NCI-H128 (cell line): Measurements from ENCODE around the gene TAF3.

Source experiments
- DNase-seq: peaks from one replicate; lab custom pipeline; 2025; ENCODE audit not compliant: unreplicated experiment; lab: John Stamatoyannopoulos, UW

Gene TAF3

DNA sequence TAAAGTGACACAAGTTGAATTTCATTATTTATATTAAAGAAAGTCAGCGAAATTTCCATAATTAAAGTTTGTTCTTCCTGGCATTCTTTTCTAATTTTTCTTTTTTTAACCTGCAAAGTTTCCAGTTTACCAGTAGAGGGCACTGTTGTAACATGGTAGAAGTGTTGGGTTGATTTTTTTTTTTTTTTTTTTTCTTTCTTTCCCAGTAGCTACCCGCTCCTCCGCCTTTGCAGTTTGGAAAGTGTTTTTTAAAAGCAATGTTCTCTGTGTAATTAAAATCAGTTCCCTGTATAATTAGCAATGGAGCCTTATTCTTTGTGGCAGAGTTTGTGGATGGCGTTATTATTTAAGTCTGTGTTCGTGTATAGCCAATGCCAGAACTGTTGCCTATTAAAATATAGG is 53.7 kb downstream of the TAF3 start:
- DNase-seq: no peak

DNA sequence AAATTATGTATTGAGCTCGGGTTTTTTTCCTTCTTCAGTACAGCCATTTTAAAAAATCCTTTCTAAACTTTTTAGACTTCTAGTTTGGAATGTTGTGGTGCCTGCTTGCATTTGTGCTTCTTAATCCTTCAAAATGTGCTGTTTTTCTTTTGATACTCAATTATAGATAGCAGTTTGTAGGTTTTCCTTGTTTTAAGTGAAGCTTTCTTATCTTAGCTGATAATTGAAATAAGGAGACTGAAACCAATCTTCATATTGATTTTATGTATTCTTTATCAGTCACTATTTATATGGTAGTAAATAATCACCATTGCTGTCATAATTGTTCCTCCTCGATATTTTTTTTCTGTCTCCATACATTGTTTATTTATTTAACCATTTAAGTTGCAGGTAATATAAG is 56.6 kb downstream of the TAF3 start:
- no peak for DNase-seq

DNA sequence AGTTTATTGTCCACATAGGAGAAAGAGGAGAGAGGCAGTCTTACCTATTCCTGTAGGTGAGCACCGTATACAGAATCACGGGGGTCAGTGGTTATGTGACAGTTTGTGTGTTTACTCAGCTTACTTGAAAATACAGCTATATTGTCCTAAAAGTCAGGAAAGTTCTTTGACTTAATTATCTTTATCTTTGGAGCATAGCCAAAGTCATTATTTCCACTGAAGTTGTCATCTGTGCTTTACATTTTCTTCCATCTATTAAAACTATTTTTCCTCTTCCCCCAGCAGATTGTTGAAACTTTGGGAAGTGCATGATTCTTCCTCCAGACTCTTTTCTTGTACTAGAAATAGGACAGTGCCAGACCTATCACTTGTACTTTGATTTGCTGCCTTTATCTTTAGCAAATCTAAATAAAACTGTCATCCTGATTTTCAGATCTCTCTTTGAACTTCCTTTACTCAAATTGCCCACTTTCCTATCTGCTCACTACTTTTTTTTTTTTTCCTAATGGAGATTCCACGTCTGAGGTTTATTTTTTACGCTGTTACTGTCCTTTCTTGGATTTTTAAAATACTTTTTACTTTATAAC is 58.3 kb downstream of the TAF3 start:
- DNase-seq: no peak

DNA sequence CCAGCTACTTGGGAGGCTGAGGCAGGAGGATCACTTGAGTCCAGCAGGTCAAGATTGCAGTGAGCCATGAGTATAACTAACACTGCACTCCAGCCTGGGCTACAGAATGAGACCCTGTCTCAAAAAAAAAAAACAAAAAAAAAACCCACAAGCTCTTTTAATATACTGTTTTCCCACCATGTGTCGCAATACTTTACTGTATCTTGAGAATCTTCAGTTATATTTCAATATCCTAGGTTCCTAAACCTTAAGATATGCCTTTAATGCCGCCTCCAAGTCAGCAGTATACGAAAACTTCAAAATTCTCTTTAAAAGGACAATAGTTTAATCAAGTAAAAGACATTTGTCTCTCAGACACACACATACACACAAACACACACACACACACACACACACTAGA is 62.8 kb downstream of the TAF3 start:
- no peak for DNase-seq

DNA sequence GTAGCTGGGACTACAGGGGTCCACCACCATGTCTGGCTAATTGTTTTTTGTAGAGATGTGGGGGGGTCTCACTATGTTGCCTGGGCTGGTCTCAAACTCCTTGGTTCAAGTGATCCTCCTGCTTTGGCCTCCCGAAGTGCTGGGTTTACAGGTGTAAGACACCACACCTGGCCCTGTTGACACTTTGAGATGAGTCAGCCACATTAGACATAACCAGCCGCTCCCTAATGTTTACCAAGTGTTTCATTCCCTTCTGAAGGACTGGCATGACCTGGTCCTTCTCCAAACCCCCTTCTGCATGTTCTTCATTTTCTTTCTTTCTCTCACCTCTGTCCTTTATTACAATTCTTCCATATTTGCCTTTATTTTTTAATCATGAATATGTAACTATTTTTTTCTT is 67.8 kb downstream of the TAF3 start:
- no peak for DNase-seq

DNA sequence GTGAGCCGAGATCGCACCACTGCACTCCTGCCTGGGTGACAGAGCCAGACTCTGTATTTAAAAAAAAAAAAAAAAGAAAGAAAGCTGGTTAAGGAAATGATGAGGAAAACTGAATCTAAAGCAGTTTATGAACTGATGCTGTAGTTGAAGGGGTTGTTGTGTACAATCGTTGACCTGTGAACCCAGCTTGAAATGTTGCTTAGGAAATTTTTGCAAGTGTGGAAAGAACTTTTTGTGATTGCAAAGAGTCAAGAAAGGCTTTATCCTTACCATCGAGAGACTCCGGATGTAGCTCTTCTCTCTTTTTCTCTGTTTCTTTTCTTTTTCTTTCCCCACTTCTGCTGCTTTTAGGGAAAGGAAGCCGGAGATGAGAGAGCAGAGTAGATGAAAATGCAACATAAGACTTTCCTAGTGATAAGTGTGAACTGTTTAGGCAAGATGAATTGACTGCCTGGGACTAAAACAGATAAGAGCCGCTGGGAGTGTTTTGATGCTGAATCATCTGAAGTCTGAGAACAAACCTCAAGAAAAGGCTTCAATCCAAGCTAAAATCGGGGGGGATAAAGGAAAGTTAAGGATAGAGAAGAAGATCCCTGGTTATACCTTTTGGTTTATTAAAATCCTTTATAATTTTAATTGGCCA is 69.0 kb downstream of the TAF3 start:
- no peak for DNase-seq

DNA sequence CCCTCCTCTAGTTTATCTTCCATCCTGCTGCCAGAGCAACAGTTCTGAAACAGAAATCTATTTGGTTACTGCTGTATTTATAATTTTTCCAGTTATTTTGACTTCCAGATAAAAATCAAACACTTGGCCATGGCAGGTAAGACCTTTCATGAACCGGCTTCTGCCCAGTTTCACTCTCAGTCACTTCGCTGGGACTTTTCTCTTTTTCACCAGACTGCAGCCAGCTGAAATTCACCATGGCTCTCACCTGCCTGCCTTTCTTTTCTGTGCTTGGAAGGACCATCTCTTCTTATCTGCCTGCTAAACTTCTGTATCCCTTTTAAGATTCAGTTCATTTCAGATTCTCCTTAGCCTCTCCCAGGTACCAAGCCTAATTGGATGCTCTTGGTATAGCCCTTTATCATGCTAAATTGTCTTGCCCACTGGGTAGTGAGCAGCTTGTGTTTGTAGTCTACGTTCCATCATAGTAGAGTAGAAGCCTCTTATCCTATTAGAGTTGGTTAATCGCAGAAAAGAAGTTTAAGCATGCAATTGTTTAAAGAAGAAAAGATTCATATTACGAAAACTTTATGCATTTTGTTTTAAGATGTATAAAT is 71.7 kb downstream of the TAF3 start:
- no peak for DNase-seq

DNA sequence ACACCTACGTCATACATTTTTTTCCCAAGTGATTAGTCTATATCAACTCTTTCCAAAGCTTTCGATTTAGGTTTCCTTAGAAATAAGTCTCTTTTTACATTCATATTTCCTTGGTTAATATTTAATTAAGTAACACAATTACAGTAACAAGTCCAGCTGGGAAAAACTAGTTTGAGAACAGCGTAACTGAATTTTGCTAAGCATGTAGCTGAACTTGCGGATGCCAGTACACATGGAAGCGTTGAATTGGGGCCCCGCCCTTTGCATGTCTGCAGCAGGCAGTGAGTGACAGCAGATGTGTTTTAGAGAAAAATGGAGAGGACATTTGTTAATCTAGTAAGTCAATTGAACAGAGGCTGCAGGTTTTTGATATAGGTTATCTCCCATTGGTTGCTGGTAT is 72.5 kb downstream of the TAF3 start:
- DNase-seq: no peak

DNA sequence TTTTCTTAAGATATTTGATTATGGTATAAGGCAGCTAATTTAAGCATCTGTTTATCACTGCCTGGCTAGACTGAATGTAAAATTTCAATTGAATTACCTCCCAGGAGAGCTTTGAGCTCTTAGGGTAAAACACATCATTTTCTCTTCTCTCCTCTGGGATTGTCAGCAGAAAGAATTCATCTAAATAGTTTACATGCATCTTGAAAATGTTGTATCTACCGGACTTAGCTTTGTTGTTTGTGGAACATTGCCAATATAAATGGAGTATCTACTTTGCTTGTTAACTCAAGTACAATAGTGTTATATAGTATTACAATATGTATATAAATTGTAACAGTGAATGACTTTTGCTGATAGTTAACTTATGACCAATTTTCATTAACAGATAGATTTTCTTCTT is 73.3 kb downstream of the TAF3 start:
- DNase-seq: no peak

DNA sequence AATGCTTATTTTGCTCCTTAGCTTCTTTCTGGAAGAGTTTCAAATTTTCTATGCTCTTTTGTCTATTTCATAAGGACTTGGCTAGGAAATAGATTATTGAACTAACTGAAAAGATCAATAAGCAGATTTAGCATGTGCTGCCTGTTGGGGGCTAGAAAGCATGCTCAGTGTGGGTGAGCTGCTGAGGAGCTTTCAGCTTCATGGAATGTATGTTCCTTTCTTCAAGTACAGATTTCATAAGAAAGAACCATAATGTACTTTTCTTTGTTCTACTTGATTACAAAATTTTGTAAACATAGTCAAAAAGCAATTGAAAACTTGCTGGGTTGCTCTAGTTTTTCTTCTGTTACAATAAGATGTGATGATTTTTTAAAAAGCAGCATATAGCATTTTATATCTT is 73.8 kb downstream of the TAF3 start:
- no peak for DNase-seq

DNA sequence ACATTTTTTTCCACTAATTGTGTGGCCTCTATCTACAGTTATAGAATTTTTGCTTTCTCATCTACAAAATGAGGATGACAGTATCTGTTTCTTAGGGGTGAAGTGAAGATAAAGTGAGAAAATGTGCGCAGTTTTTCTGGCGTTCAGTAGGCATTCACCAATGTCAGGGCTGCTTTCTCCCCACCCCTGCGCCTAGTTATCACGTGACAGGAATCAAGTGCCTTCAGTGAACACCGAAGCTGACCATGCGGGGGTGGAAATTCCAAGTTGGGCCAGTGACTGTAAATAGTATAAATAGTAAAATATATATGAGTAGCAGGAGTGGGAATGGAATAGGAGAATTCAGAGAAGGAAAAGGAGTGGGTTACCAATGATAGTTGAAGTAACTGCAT is 77.4 kb downstream of the TAF3 start:
- no peak for DNase-seq

DNA sequence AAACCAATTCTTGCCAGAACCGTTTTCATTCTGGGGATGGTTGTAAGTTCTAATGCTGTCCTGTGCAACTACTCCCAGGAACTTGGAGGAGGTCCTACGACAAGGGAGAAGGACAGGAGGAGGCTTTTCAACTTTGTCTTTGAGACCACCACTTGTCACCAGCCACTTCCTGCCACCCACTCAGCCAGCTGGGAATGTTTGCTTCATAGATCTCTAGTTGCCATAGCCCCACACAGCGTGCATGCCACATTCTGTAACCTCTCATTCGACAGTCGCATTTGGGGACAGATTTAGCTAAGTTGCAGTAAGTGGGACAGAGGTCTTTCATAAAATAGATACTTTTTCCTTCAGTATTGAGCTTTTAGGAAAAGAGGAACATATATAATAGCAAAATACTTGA is 78.0 kb downstream of the TAF3 start:
- DNase-seq: no peak

DNA sequence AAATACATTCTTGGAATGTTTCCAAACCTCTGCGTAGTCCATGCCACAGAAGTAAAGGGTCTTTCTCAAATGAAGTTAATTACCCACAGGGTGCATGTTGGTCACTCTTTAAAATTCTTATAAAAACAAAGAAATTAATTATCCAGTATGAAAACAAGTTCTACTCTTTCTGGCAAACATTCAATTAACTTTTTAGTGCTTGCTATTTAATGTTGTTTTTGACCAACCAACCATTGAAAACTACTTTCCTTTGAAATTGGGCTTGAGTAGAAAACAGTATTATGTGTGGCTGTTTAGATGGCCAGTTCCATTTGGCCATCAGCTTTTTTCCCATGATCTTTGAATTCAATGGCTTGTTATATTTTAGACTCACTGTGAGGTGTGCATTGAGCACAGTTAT is 83.0 kb downstream of the TAF3 start:
- no peak for DNase-seq

DNA sequence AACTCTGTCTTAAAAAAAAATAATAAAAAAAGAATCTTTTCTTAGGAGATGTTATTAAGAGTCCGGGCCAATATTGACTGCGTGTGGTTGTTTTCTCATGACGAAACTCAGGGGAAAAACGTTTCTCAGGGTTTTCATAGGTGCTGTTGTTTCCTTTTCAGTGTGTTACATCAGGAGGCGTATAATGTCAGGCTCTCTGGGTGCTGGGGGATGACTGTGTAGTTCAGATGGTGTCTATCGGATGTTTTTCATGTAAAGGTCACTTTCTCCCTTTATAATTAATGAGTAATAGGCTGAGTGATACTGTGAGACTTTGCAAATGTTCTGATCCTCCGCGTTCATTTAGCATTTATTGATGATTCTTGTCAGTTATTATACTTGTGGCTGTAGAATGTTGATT is 84.1 kb downstream of the TAF3 start:
- DNase-seq: no peak

DNA sequence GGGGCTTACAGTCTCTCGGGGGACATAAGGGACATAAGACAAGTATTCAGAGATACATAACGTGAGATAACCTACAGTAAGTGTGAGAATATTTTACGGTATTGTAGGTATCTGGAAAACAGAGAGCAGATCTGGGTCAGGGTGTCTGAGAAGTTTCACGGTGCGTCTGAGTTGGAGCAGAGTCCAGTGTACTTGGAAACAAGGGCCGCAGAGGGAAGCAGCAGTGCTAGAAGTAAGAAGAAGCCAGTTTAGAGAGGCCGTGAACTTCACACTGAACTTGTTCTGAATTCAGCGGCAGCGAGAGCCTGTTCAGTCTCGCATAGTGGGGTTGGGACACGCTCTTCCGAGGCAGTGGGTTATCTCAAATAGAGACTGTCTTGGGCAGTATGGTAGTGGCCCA is 85.5 kb downstream of the TAF3 start:
- no peak for DNase-seq

DNA sequence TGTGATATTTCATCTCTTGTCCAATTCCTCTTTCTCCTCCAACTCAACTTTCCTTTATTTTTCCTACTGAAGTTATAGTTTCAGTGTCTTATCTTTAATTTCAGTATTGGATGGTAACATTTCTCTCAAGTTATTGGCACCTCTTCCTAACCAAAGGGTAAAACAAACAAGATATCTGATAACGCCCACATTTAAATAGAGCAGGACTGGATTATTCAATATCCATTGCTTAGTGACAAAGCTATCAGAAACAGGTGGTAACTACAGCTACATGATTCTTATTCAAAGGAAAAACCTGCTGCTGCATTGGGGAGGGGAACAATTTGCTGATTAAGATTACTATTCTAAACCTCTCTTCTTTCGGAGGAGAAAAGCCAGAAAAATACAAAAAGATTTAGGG is 87.8 kb downstream of the TAF3 start:
- no peak for DNase-seq

DNA sequence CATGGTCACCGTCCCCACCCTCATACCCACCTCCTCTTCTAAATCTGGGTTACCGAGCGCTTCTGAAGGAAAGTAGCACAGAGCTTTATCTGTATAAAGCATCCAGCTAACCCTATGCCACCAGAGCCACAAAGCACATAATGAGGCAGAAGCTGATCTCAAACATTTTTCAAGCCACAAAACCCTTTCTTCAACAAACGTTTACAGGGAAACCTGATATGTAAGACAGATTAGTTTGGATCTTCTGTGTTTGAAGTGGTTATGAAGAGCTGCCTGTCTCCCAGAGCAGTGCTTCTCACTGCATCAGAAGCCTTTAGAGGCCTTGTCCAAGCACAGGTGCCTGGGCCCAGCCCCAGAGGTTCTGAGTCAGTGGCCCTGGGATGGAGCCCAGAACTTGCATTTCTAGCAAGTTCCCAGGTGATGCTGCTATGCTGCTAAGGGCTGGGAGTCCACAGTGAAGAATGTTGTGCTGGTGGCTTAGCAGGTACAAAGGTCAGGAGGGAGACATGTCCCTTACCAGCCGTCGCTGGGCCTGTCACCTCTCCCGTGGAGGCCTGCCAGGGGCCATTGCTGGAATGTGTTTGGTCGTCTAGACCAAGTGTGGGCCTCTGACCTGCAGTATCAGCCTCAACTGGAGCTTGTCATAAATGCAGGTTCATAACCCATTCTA is 90.4 kb downstream of the TAF3 start:
- DNase-seq: no peak

DNA sequence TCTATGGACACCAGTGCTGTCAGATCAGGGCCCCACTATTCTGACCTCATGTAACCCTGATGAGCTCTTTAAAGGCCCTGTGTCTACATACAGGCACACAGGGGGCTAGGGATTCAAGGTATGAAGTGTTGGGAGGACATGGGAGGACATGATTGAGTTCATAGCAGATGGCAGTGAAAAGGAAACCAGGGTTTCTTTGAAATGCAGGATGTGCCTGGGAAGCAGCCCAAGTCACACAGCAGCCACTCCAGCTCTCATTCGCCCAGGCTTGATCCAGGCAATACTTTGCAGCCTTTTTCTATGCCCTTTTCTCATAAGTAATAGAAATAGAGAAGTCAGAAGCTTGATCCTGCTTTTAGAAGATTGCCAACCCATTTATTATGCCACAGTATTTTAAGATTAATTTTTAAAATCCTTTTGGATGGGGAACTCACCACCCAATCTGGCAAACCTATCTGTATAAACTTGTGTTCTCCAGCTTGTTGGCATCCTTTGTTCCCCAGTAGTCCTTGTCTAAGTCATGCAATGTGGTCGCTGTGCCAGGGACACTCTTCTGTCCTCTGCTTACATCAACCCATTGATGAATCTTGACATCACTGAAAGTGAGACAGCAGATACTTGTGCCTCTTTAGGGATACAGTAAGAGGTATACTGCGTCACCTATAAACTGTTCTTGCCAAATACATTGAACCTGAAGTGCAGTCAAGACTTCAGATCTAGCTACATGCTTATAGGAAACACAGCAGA is 95.0 kb downstream of the TAF3 start:
- no peak for DNase-seq

DNA sequence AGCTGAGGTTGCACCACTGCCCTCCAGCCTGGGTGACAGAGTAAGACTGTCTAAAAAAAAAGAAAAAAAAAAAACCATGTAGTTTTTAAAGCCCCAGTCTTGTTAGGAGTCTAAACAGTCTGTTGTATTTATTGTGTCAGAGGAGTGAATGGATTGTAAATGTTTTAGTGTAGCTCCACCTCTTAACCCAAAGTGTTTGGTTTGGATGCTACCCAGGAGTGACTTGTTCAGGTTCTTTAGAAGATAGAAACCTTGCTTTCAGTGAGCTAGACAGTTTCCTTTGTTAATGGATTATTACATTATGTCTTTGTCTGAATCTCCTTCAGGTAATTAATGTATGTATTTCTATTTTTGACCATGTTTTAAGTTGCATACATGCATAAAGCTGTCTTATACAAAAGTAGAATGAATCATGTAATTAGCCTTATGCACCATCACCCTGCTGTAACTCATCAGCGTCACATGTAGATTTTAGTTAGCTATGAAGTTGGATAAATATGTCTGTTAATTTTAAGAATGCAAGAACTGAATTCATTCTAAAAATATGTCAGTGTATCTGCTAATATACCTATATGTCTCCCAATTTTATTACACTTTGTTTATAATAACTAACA is 97.7 kb downstream of the TAF3 start:
- DNase-seq: no peak

DNA sequence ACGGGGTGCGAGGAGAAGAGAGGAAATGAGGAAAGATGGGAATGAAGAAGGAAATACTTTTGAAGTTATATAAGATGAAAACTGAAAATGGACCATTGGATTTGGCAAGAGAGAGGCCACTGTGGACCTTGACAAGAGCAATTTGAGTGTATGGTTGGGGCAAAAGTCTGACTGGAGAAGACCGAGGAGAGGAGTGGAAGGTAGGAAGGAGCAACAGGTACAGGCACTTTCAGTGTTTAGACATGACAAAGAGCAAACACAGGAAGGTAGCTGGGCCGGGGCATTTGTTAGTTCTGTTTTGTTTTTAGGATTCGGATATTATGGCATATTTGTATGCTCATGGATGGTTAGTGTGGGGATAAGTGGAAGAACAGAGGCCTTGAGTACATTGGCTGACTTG is 99.4 kb downstream of the TAF3 start:
- DNase-seq: no peak

DNA sequence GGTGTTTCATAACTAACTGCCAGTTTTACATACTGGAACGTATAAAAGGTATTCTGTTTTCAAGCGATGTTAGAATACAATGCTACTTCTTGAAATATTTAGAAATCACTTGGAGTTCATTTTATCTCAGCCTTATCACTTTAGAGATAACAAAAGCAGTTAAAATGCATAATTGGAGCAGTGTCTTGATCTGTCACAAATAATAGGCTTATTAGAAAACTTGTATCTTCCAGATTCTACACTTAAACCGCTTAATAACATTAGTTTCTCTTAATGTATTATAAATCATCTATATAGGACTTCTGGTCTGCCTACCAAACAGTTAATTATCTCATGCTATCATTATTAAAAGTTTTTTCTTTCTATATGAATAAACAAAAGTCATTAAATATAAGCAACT is 104.4 kb downstream of the TAF3 start:
- DNase-seq: no peak
